ENCODE measurements around the gene WSB1. TPM values are rescaled to one million over a fixed set of nuclear protein-coding genes. Genes with fewer than 3 reads are reported as not detected.

Gene WSB1
- total and polyA plus RNA-seq, 2 donors (not counting 1 experiment from before 2014, with no cell fraction given): 123 to 217 TPM

- no peak for DNase-seq
- Histone ChIP-seq H2AFZ (ENCODE audit: insufficient read depth, low read depth, low read length, poor library complexity, severe bottlenecking) (no peak overlapping the region), H3K9ac (ENCODE audit: low read length) (no peak overlapping the region), H3K36me3 (replicated peaks in 1 of 2; ENCODE audit: control extremely low read depth in 1 of 2, control insufficient read depth in 1 of 2, extremely low read depth in 1 of 2, insufficient read depth in 2 of 2, low read length in 1 of 2) (peaks cover 0 to 2% of the 10 kb centered on the region in 2 experiments), H3K79me2 (ENCODE audit: control insufficient read depth, insufficient read depth, low read length) (no peaks in the 10 kb centered on the region), H4K20me1 (ENCODE audit: control insufficient read depth, insufficient read depth, low read length, poor library complexity, severe bottlenecking) (no peaks in the 10 kb centered on the region), H3K4me2 (replicated peaks; ENCODE audit: low read depth, low read length, poor library complexity, severe bottlenecking) (no peak overlapping the region), H3K27me3 (replicated peaks in 1 of 4; ENCODE audit: control extremely low read depth in 1 of 4, control insufficient read depth in 3 of 4, insufficient read depth in 4 of 4, low read length in 3 of 4) (no peaks in the 10 kb centered on the region), H3K27ac (ENCODE audit: low read length in 2 of 2) (no peak overlapping the region), H3K9me3 (ENCODE audit: control extremely low read depth in 1 of 3, control insufficient read depth in 2 of 3, insufficient read depth in 1 of 3, low read length in 2 of 3) (no peaks in the 10 kb centered on the region), H3K4me3 (ENCODE audit: control extremely low read depth in 1 of 5, extremely low read depth in 1 of 5, insufficient read depth in 1 of 5, low read depth in 2 of 5, low read length in 4 of 5) (no peak overlapping the region), H3K4me1 (ENCODE audit: control insufficient read depth in 2 of 2, insufficient read depth in 2 of 2, low read length in 2 of 2) (no peaks in the 10 kb centered on the region)
- TF ChIP-seq CTCF (IDR thresholded peaks at IDR 0.05) (no peak), EZH2 (IDR thresholded peaks at IDR 0.05; ENCODE audit: borderline replicate concordance, insufficient read depth, low read depth, low read length, poor library complexity, severe bottlenecking) (no peak)
- Mint-ChIP-seq H3K27ac (no peak overlapping the region), H3K27me3 (no peaks in the 10 kb centered on the region), H3K9me3 (ENCODE audit: insufficient read depth) (no peaks in the 10 kb centered on the region), H3K4me3 (no peak overlapping the region), H3K4me1 (peaks cover 2% of the 10 kb centered on the region)
- intact Hi-C loops (cut with micrococcal nuclease): no loop called here
- ChIA-PET POLR2A (no interaction called here), CTCF (interaction anchor here (1.0 kb wide), 1 partner anchor 9 kb away, joined by 3 read pairs; no protein-coding TSS in a partner anchor)
- 93% methylated on average over 6 of the region's 7 CpGs for WGBS (ENCODE audit: insufficient coverage)
- no peak for ATAC-seq (ENCODE audit: low read depth)
Observed at GRCh38 chr17:27323538-27324215, 29.8 kb downstream of the WSB1 start.

- intact Hi-C loops (cut with micrococcal nuclease): no loop called here
- WGBS (ENCODE audit: insufficient coverage): 86% methylated on average over 5 of the region's 5 CpGs
- ATAC-seq (ENCODE audit: low read depth) (no peak), DNase-seq (no peak)
- Histone ChIP-seq H3K4me3 (ENCODE audit: control extremely low read depth in 1 of 5, extremely low read depth in 1 of 5, insufficient read depth in 1 of 5, low read depth in 2 of 5, low read length in 4 of 5) (no peak overlapping the region), H3K9me3 (ENCODE audit: control extremely low read depth in 1 of 3, control insufficient read depth in 2 of 3, insufficient read depth in 1 of 3, low read length in 2 of 3) (no peaks in the 10 kb centered on the region), H3K27ac (ENCODE audit: low read length in 2 of 2) (no peak overlapping the region), H3K36me3 (replicated peaks in 1 of 2; ENCODE audit: control extremely low read depth in 1 of 2, control insufficient read depth in 1 of 2, extremely low read depth in 1 of 2, insufficient read depth in 2 of 2, low read length in 1 of 2) (no peaks in the 10 kb centered on the region), H3K9ac (ENCODE audit: low read length) (no peak overlapping the region), H3K4me1 (ENCODE audit: control insufficient read depth in 2 of 2, insufficient read depth in 2 of 2, low read length in 2 of 2) (no peaks in the 10 kb centered on the region), H3K27me3 (replicated peaks in 1 of 4; ENCODE audit: control extremely low read depth in 1 of 4, control insufficient read depth in 3 of 4, insufficient read depth in 4 of 4, low read length in 3 of 4) (no peaks in the 10 kb centered on the region), H3K79me2 (ENCODE audit: control insufficient read depth, insufficient read depth, low read length) (no peaks in the 10 kb centered on the region), H2AFZ (ENCODE audit: insufficient read depth, low read depth, low read length, poor library complexity, severe bottlenecking) (no peak overlapping the region), H4K20me1 (ENCODE audit: control insufficient read depth, insufficient read depth, low read length, poor library complexity, severe bottlenecking) (no peaks in the 10 kb centered on the region), H3K4me2 (replicated peaks; ENCODE audit: low read depth, low read length, poor library complexity, severe bottlenecking) (no peak overlapping the region)
- H3K27me3 Mint-ChIP-seq: no peaks in the 10 kb centered on the region
- H3K4me3 Mint-ChIP-seq: no peak overlapping the region
- POLR2A ChIA-PET: no interaction called here
- no peaks in the 10 kb centered on the region for H3K9me3 Mint-ChIP-seq (ENCODE audit: insufficient read depth)
- H3K4me1 Mint-ChIP-seq: peaks cover 2% of the 10 kb centered on the region
- CTCF ChIA-PET: no interaction called here
- no peak overlapping the region for H3K27ac Mint-ChIP-seq
- TF ChIP-seq CTCF (IDR thresholded peaks at IDR 0.05): no peak
- TF ChIP-seq EZH2 (IDR thresholded peaks at IDR 0.05; ENCODE audit: borderline replicate concordance, insufficient read depth, low read depth, low read length, poor library complexity, severe bottlenecking): no peak
Observed at GRCh38 chr17:27324771-27325339, 30.9 kb downstream of the WSB1 start.

Measured in B cell (primary cell).